GM23338 (cell line): ENCODE measurements around the gene COL21A1.

Source experiments
- EZH2 ChIP-seq: fragments of 200-600 bp; sonication (generic); IDR thresholded peaks from one replicate; pipeline ENCODE4 v1.8.0; 2017; ENCODE audit warnings: antibody characterized with exemption, mild to moderate bottlenecking, low read depth; ENCODE audit not compliant: unreplicated experiment
- JUNB ChIP-seq: IDR thresholded peaks from one replicate; pipeline ENCODE4 v1.6.1; 2016; ENCODE audit warnings: antibody characterized with exemption; ENCODE audit not compliant: unreplicated experiment
- TF ChIP-seq, protein P1 (sequence below), 2 experiments: fragments of 200-600 bp in 1 of 2; sonication (generic) in 1 of 2; conservative IDR thresholded peaks; 2 replicates each; pipeline versions ENCODE4 v1.5.1 to v1.6.1; 2016 to 2017; ENCODE audit warnings: antibody characterized with exemption in 2 of 2, low read depth in 2 of 2, mild to moderate bottlenecking in 2 of 2, moderate library complexity in 1 of 2
- TF ChIP-seq, protein P2 (sequence below): IDR thresholded peaks from one replicate; pipeline ENCODE4 v1.6.1; 2018; ENCODE audit warnings: antibody characterized with exemption; ENCODE audit not compliant: unreplicated experiment

DNA sequence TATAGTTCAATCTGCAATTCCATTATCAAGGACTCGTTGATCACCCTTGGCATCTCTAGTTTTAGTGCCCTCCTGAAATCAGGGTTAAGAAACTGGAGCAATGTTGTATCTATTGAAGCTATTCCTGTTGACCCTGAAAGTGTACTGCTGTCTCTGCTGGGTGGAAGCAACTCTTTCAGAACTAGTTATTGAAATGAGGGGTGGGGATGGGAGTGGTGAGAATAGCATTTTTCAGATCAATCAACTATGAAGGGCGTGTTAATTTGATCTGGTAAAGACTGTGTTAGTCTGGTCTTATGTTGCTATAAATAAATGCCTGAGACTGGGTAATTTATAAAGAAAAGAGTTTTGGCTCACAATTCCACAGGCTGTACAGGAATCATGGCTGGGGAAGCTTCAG lies 219.5 kb downstream of the COL21A1 start:
- TF ChIP-seq, protein P1, sequence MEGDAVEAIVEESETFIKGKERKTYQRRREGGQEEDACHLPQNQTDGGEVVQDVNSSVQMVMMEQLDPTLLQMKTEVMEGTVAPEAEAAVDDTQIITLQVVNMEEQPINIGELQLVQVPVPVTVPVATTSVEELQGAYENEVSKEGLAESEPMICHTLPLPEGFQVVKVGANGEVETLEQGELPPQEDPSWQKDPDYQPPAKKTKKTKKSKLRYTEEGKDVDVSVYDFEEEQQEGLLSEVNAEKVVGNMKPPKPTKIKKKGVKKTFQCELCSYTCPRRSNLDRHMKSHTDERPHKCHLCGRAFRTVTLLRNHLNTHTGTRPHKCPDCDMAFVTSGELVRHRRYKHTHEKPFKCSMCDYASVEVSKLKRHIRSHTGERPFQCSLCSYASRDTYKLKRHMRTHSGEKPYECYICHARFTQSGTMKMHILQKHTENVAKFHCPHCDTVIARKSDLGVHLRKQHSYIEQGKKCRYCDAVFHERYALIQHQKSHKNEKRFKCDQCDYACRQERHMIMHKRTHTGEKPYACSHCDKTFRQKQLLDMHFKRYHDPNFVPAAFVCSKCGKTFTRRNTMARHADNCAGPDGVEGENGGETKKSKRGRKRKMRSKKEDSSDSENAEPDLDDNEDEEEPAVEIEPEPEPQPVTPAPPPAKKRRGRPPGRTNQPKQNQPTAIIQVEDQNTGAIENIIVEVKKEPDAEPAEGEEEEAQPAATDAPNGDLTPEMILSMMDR (conservative IDR thresholded peaks at IDR 0.05; ENCODE audit: low read depth in 2 of 2): no peak
- no peak for TF ChIP-seq EZH2
- no peak for TF ChIP-seq JUNB
- TF ChIP-seq, protein P2, sequence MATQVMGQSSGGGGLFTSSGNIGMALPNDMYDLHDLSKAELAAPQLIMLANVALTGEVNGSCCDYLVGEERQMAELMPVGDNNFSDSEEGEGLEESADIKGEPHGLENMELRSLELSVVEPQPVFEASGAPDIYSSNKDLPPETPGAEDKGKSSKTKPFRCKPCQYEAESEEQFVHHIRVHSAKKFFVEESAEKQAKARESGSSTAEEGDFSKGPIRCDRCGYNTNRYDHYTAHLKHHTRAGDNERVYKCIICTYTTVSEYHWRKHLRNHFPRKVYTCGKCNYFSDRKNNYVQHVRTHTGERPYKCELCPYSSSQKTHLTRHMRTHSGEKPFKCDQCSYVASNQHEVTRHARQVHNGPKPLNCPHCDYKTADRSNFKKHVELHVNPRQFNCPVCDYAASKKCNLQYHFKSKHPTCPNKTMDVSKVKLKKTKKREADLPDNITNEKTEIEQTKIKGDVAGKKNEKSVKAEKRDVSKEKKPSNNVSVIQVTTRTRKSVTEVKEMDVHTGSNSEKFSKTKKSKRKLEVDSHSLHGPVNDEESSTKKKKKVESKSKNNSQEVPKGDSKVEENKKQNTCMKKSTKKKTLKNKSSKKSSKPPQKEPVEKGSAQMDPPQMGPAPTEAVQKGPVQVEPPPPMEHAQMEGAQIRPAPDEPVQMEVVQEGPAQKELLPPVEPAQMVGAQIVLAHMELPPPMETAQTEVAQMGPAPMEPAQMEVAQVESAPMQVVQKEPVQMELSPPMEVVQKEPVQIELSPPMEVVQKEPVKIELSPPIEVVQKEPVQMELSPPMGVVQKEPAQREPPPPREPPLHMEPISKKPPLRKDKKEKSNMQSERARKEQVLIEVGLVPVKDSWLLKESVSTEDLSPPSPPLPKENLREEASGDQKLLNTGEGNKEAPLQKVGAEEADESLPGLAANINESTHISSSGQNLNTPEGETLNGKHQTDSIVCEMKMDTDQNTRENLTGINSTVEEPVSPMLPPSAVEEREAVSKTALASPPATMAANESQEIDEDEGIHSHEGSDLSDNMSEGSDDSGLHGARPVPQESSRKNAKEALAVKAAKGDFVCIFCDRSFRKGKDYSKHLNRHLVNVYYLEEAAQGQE: no peak
